Measurements from ENCODE around the gene DIPK1B.
A peak's percentile ranks its signal among the peaks of the same experiment; 100 is the strongest.

DIPK1B gene

GRCh38 chr9:136670576-136671253 lies 41.7 kb upstream of the DIPK1B start:
- no peak for TF ChIP-seq CTCF (IDR thresholded peaks at IDR 0.05; ENCODE audit: insufficient read depth, missing control alignments)
- FAIRE-seq: no peak
- no peak for DNase-seq (ENCODE audit: insufficient read length, low spot score)

DNA sequence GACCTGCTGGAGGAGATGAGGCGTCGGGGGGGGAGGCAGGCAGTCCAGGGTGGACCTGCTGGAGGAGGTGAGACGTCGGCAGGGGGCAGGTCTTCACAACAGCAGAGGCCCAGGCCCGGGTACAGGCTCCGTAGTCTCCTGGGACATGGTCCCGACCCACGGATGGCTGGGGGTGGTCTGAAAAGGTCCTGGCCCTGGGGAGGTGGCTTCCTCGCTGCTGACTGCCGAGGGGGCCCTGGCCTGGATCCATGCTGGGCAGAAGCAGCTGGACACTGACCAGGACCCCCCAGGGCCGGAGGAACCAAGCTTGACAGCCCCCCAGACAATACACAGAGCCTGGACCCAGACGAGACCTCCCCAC lies 41.1 kb upstream of the DIPK1B start:
- TF ChIP-seq CTCF (IDR thresholded peaks at IDR 0.05; ENCODE audit: insufficient read depth, missing control alignments): no peak
- no peak for FAIRE-seq
- DNase-seq (ENCODE audit: insufficient read length, low spot score): no peak

DNA sequence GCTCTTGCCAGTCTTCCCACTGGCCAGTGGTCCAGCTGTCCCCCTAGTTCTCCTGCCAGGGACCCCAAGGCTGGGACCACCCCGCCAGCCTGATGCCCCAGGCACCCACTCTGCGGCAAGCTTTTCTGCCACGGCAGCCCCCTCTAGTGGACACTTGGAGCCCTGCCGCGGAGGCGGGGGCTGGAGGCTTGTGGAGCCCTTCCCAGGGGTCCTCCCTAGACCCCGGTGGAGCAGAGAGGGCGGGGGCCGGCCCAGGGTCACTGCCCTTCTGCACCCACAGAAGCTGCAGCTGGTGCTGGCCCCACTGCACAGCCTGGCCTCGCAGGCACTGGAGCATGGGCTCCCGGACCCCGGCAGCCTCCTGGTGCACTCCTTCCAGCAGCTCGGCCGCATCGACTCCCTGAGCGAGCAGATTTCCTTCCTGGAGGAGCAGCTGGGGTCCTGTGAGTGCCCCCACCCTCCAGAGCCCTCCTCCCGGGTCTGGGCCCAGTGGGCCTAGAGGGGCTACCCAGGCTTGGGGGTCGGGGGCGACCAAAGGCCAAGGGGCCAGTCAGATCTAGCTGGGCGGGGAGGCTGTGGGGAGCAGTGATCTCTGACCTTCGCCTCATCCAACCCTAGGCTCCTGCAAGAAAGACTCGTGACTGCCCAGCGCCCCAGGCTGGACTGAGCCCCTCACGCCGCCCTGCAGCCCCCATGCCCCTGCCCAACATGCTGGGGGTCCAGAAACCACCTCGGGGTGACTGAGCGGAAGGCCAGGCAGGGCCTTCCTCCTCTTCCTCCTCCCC lies 40.5 kb upstream of the DIPK1B start:
- no peak for FAIRE-seq
- DNase-seq (ENCODE audit: insufficient read length, low spot score): peak; percentile 92

DNA sequence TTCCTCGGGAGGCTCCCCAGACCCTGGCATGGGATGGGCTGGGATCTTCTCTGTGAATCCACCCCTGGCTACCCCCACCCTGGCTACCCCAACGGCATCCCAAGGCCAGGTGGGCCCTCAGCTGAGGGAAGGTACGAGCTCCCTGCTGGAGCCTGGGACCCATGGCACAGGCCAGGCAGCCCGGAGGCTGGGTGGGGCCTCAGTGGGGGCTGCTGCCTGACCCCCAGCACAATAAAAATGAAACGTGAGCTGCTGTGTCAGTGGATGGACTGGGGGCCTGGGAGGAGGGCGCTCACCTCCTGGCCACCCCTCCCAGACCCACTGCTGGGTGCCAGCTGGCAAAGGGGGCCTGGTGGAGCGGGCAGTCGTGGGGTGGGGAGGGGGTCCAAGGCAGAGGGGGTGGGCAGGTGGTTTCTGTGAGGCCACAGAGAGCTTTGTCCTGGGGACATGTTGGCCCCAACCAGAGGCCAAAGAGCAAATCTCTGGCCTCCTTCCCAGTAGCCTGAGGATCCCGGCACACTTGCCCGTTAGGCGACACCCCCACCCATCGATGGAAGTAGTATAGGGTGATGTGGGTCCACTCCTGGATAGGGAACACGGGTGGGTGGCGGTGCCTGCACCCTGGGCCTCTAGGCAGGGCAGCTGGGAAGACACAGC lies 39.8 kb upstream of the DIPK1B start:
- no peak for TF ChIP-seq CTCF (IDR thresholded peaks at IDR 0.05; ENCODE audit: insufficient read depth, missing control alignments)
- FAIRE-seq: no peak
- no peak for DNase-seq (ENCODE audit: insufficient read length, low spot score)

More for the DNA sequence above, 40.5 kb upstream of the DIPK1B start:
- TF ChIP-seq CTCF (IDR thresholded peaks at IDR 0.05; ENCODE audit: insufficient read depth, missing control alignments): peak; percentile 60

GRCh38 chr9:136673088-136673974 lies 39.0 kb upstream of the DIPK1B start:
- no peak for TF ChIP-seq CTCF (IDR thresholded peaks at IDR 0.05; ENCODE audit: insufficient read depth, missing control alignments)
- FAIRE-seq (no peak), DNase-seq (ENCODE audit: insufficient read length, low spot score) (no peak)

DNA sequence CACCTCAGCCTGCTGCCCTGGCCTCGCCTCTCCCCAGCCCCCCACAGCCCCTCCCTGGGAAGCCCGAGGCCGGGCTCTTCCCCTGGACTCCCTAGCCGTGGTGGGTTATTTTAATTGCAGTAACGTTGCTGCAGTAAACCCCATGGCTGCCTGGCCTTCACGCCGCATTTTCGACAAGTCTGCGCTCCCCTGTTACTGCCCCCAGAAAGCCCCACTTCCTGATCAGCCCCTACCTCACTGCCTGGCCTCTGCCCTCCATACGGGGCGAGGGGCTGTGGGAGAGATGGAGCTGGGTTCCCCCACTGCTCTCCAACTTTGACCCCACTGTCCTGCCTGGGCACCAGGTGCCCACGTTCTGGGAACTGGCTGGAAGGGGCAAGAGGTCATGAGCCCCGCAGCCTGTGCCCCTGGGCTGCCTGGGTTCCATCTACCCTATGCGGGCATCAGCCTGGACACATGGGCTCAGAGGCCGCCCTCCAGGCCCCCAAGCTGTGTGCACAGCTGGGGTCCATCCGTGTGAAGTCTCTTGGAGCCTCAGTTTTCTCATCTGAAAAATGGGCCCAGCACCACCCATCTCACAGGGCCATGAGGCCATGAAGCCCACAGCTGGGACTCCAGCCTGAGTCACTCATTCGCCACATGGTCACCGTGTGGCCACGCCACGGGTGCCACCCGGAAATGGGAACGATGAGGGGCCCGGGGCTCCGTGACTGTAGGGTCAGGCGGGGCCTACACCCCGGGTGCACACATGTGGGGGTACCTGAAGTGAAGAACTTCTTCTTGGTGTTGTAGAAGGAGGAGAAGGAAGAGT lies 38.2 kb upstream of the DIPK1B start:
- TF ChIP-seq CTCF (IDR thresholded peaks at IDR 0.05; ENCODE audit: insufficient read depth, missing control alignments): no peak
- FAIRE-seq (no peak), DNase-seq (ENCODE audit: insufficient read length, low spot score) (no peak)

Data from D721Med (cell line).